WERI-Rb-1 (cell line): ENCODE results near the gene SETD2.

Source experiments
- DNase-seq: peaks from one replicate; pipeline ENCODE4 v3.0.0-alpha.2; 2020
- H3K27ac ChIP-seq: fragments of 250-450 bp; sonication (Bioruptor Pico); 2 replicates; pipeline ENCODE4 v1.5.1; 2020; ENCODE audit warnings: mild to moderate bottlenecking, moderate library complexity
- H3K27me3 ChIP-seq: fragments of 250-450 bp; sonication (Bioruptor Pico); 2 replicates; pipeline ENCODE4 v1.5.1; 2021; ENCODE audit warnings: mild to moderate bottlenecking, low read depth, moderate library complexity; ENCODE audit not compliant: insufficient read depth, severe bottlenecking
- H3K36me3 ChIP-seq: fragments of 250-450 bp; sonication (Bioruptor Pico); 2 replicates; pipeline ENCODE4 v1.5.1; 2020; ENCODE audit warnings: mild to moderate bottlenecking, moderate library complexity
- H3K4me3 ChIP-seq: 2 replicates; pipeline ENCODE4 v1.5.1; 2011; ENCODE audit warnings: low read depth, mild to moderate bottlenecking, control low read depth, low read length
- H3K9me3 ChIP-seq: fragments of 250-450 bp; sonication (Bioruptor Pico); 2 replicates; pipeline ENCODE4 v1.5.1; 2021; ENCODE audit warnings: mild to moderate bottlenecking, moderate library complexity; ENCODE audit not compliant: severe bottlenecking
- CTCF ChIP-seq: IDR thresholded peaks from 2 replicates; pipeline ENCODE4 v1.5.1; 2011; ENCODE audit warnings: low read depth, mild to moderate bottlenecking, control low read depth, inconsistent platforms, low read length

The SETD2 gene

DNA sequence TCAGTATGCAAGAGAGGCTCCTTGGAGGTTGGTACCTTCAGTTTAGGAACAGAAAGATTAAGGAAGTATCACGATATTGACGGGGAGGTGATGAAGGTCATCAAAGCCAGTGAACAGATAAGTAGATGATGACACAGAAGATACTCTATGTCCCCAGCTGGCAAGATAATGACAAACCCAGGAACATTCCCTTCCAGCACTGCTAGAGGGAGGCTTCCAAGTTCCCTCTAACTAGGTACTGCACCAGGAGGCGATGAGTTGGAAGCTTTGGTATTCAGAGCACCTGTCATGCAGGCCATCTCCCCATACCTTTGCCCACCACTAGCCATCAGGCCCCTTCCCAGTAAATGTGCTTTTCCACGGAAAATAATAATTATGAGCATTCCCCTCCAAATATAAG is 143.6 kb downstream of the SETD2 start:
- DNase-seq = no peak
- H3K27ac ChIP-seq = no peak overlapping the region
- no peaks in the 10 kb centered on the region for H3K27me3 ChIP-seq
- no peaks in the 10 kb centered on the region for H3K9me3 ChIP-seq
- no peak for TF ChIP-seq CTCF
- no peak overlapping the region for H3K4me3 ChIP-seq
- peaks cover 45% of the 10 kb centered on the region for H3K36me3 ChIP-seq

GRCh38 chr3:47019201-47019600 is 144.7 kb downstream of the SETD2 start:
- no peak overlapping the region for H3K4me3 ChIP-seq
- no peak overlapping the region for H3K27ac ChIP-seq
- H3K27me3 ChIP-seq = no peaks in the 10 kb centered on the region
- TF ChIP-seq CTCF = no peak
- DNase-seq = no peak
- peaks cover 50% of the 10 kb centered on the region for H3K36me3 ChIP-seq
- no peaks in the 10 kb centered on the region for H3K9me3 ChIP-seq

GRCh38 chr3:47018269-47018611 is 145.7 kb downstream of the SETD2 start:
- TF ChIP-seq CTCF = no peak
- no peaks in the 10 kb centered on the region for H3K27me3 ChIP-seq
- peaks cover 56% of the 10 kb centered on the region for H3K36me3 ChIP-seq
- H3K9me3 ChIP-seq = no peaks in the 10 kb centered on the region
- H3K4me3 ChIP-seq = no peak overlapping the region
- no peak for DNase-seq
- H3K27ac ChIP-seq = no peak overlapping the region

DNA sequence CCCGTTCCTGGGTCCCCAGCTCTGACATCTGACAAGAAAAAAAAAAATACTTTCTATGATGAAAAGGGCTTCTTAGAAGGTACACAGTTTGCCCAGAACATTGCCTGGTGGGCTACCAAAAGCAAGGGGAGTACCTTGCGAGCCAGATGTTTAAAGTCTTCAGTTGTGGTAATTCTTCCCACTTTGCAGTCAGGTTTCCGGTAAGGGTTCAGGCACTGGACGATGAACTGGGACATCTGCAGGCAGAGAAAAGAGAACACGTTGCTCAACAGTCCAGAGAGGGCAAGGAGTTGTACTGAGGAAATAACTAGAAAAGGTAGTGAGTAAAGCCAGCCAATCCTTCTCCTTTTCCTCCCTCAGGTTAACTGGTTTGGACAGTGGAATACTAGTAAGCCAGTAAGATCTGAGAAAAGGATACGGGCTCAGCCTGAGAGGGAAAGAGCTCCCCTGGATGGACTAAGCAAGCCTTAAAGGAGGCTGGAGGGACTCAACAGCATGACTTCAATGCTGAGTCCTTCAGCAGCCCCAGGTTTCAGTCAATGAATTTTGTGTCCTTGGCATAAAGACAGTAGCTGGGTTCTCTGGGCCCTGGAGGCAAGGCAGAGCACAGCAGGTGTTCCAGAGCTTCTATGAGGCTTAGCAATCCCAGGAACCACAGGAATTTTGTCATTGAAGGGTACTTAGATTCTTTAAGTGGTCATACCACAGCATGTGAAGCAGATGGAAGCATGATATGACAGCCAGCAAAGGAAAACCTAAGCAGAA is 146.2 kb downstream of the SETD2 start:
- Histone ChIP-seq H3K4me3 (no peak overlapping the region), H3K27me3 (no peaks in the 10 kb centered on the region), H3K9me3 (no peaks in the 10 kb centered on the region), H3K36me3 (peaks cover 56% of the 10 kb centered on the region), H3K27ac (no peak overlapping the region)
- no peak for DNase-seq
- TF ChIP-seq CTCF = no peak

GRCh38 chr3:47016934-47017435 is 146.9 kb downstream of the SETD2 start:
- H3K9me3 ChIP-seq = no peaks in the 10 kb centered on the region
- no peak overlapping the region for H3K4me3 ChIP-seq
- no peak for TF ChIP-seq CTCF
- no peaks in the 10 kb centered on the region for H3K27me3 ChIP-seq
- H3K27ac ChIP-seq = no peak overlapping the region
- peaks cover 56% of the 10 kb centered on the region for H3K36me3 ChIP-seq
- no peak for DNase-seq
